IMR-90 (cell line): ENCODE results near the gene TBC1D16. TPM values are rescaled to one million over a fixed set of nuclear protein-coding genes. Genes with fewer than 3 reads are reported as not detected.

Source experiments
- ATAC-seq: fragments of 200-7000 bp; cut with Tn5 transposase; 2 replicates; pipeline ENCODE4 v1.9.1; 2020; ENCODE audit warnings: low read depth, mild to moderate bottlenecking, moderate library complexity
- BruUV-seq: library from RNA; stranded (reverse); fragments of 400-500 nt; replicated peaks from 2 replicates; lab custom pipeline; 2021; lab: Mats Ljungman, UMichigan
- CTCF ChIA-PET: fragments of 300-600 bp; formaldehyde crosslinking; extraction: SDS; loops from one replicate; lab custom pipeline; 2021; ENCODE audit warnings: antibody characterized with exemption; lab: Yijun Ruan, JAX
- POLR2A ChIA-PET: fragments of 300-600 bp; sonication (Branson Sonifier 250); formaldehyde crosslinking; loops from one replicate; lab custom pipeline; 2022; ENCODE audit warnings: antibody characterized with exemption; ENCODE audit not compliant: unreplicated experiment; lab: Charles Lee
- DNase-seq: peaks from one replicate; pipeline ENCODE4 v3.0.0; 2013
- H2AFZ ChIP-seq: replicated peaks from 2 replicates; pipeline ENCODE3; 2013; ENCODE audit warnings: low read length, mild to moderate bottlenecking; ENCODE audit not compliant: poor library complexity
- H2AK5ac ChIP-seq: 2 replicates; pipeline ENCODE4 v1.6.1; 2013; ENCODE audit warnings: low read depth, low read length, inconsistent platforms
- H2AK9ac ChIP-seq: replicated peaks from 2 replicates; pipeline ENCODE3; 2013; ENCODE audit warnings: mild to moderate bottlenecking, low read depth, low read length, moderate library complexity; ENCODE audit not compliant: poor library complexity
- H2BK120ac ChIP-seq: 2 replicates; pipeline ENCODE4 v1.6.1; 2013; ENCODE audit warnings: low read depth, low read length, inconsistent platforms
- H2BK15ac ChIP-seq: 3 replicates; pipeline ENCODE4 v1.6.1; 2013; ENCODE audit warnings: low read depth, low read length, inconsistent platforms
- H2BK20ac ChIP-seq: 2 replicates; pipeline ENCODE4 v1.6.1; 2013; ENCODE audit warnings: low read depth, mild to moderate bottlenecking, inconsistent platforms, low read length, moderate library complexity
- H2BK5ac ChIP-seq: 2 replicates; pipeline ENCODE4 v1.6.1; 2013; ENCODE audit warnings: mild to moderate bottlenecking, low read depth, low read length, inconsistent platforms; ENCODE audit not compliant: poor library complexity, severe bottlenecking
- H3K14ac ChIP-seq: replicated peaks from 2 replicates; pipeline ENCODE4 v1.6.1; 2013; ENCODE audit warnings: low read depth, low read length, inconsistent platforms
- H3K18ac ChIP-seq: 2 replicates; pipeline ENCODE4 v1.6.1; 2013; ENCODE audit warnings: low read depth, low read length, control low read depth
- H3K23ac ChIP-seq: 2 replicates; pipeline ENCODE4 v1.6.1; 2013; ENCODE audit warnings: low read depth, low read length, inconsistent platforms
- H3K27ac ChIP-seq: 2 replicates; pipeline ENCODE4 v1.5.1; 2013; ENCODE audit warnings: mild to moderate bottlenecking, control low read depth, low read length; ENCODE audit not compliant: insufficient read depth
- H3K27me3 ChIP-seq: 2 replicates; pipeline ENCODE4 v1.6.1; 2013; ENCODE audit warnings: low read length; ENCODE audit not compliant: control insufficient read depth, insufficient read depth
- H3K36me3 ChIP-seq: 2 replicates; pipeline ENCODE4 v1.6.1; 2013; ENCODE audit warnings: low read length, mixed read lengths; ENCODE audit not compliant: control insufficient read depth, insufficient read depth
- H3K4ac ChIP-seq: 2 replicates; pipeline ENCODE4 v1.6.1; 2013; ENCODE audit warnings: low read depth, low read length, inconsistent platforms
- H3K4me1 ChIP-seq: 2 replicates; pipeline ENCODE4 v1.6.1; 2013; ENCODE audit warnings: low read length, mixed read lengths; ENCODE audit not compliant: control insufficient read depth, insufficient read depth
- H3K4me2 ChIP-seq: 2 replicates; pipeline ENCODE4 v1.6.1; 2013; ENCODE audit warnings: low read depth, mild to moderate bottlenecking, control low read depth, low read length, moderate library complexity
- H3K4me3 ChIP-seq: 2 replicates; pipeline ENCODE4 v1.5.1; 2013; ENCODE audit warnings: low read depth, mild to moderate bottlenecking, control low read depth, low read length, moderate library complexity; ENCODE audit not compliant: insufficient read depth
- H3K56ac ChIP-seq: 2 replicates; pipeline ENCODE4 v1.6.1; 2013; ENCODE audit warnings: low read length, inconsistent platforms; ENCODE audit not compliant: insufficient read depth; ENCODE audit errors: extremely low read depth
- H3K79me1 ChIP-seq, 2 experiments: 2 replicates each; pipeline ENCODE4 v1.6.1; 2013; ENCODE audit warnings: low read length in 2 of 2, inconsistent platforms in 1 of 2, low read depth in 1 of 2
- H3K9ac ChIP-seq: 2 replicates; pipeline ENCODE4 v1.6.1; 2013; ENCODE audit warnings: low read depth, low read length, control low read depth
- H3K9me1 ChIP-seq: 2 replicates; pipeline ENCODE4 v1.6.1; 2013; ENCODE audit warnings: low read length, inconsistent platforms; ENCODE audit not compliant: insufficient read depth
- H3K9me3 ChIP-seq: 2 replicates; pipeline ENCODE4 v1.6.1; 2013; ENCODE audit warnings: low read length; ENCODE audit not compliant: control insufficient read depth, insufficient read depth
- H4K20me1 ChIP-seq: 2 replicates; pipeline ENCODE4 v1.6.1; 2013; ENCODE audit warnings: low read length, inconsistent platforms; ENCODE audit not compliant: insufficient read depth
- H4K5ac ChIP-seq: 2 replicates; pipeline ENCODE4 v1.6.1; 2013; ENCODE audit warnings: mild to moderate bottlenecking, low read depth, low read length, control low read depth
- H4K8ac ChIP-seq, 2 experiments: 2 replicates each; pipeline ENCODE4 v1.6.1; 2013; ENCODE audit warnings: low read depth in 2 of 2, low read length in 2 of 2, control low read depth in 1 of 2, inconsistent platforms in 1 of 2
- H4K91ac ChIP-seq: 2 replicates; pipeline ENCODE4 v1.6.1; 2013; ENCODE audit warnings: low read depth, low read length, inconsistent platforms; ENCODE audit not compliant: insufficient read depth
- FOS ChIP-seq: fragments of 150-350 bp; IDR thresholded peaks from 2 replicates; pipeline ENCODE4 v1.6.1; 2016; ENCODE audit warnings: low read depth, low read length
- MXI1 ChIP-seq: IDR thresholded peaks from 2 replicates; pipeline ENCODE4 v1.6.1; 2012; ENCODE audit warnings: low read depth, mild to moderate bottlenecking, low read length, moderate library complexity, borderline replicate concordance
- WGBS, 2 experiments: methylation state at CpG; one replicate each; pipeline versions ENCODE4 v1.1.5 to v1.1.7; 2013; ENCODE audit warnings: missing lambda C conversion rate in 2 of 2; ENCODE audit not compliant: insufficient read length in 1 of 2; ENCODE audit errors: extremely low coverage in 2 of 2; 5-methylcytosine and 5-hydroxymethylcytosine counted together
- dilution Hi-C: fragments of 300-500 bp; cut with HindIII; formaldehyde crosslinking; loops from one replicate; pipeline ENCODE4 v1.14.3; 2018; ENCODE audit warnings: low sequenced_read_pairs; ENCODE audit not compliant: unreplicated experiment
- in situ Hi-C: fragments of 300-500 bp; cut with MboI; formaldehyde crosslinking; loops from 3 replicates; pipeline ENCODE4 v1.14.3; 2019; ENCODE audit warnings: low sequenced_read_pairs, inconsistent platforms, mixed read lengths
- intact Hi-C: fragments of 100-400 bp; cut with micrococcal nuclease; formaldehyde crosslinking; loops from 2 replicates; pipeline ENCODE4 v1.10.0; 2022
- polyA plus RNA-seq, 3 experiments: library from polyadenylated mRNA; depleted of rRNA; stranded (reverse); fragments of >200 nt; gene quantifications; 2 replicates each; pipeline ENCODE4 v1.2.3, GENCODE V29; 2012; ENCODE audit warnings: low replicate concordance in 1 of 3
- total RNA-seq: library from RNA; depleted of rRNA; stranded (reverse); fragments of >200 nt; gene quantifications from 2 replicates; pipeline ENCODE4 v1.2.3, GENCODE V29; 2012

TBC1D16 gene
- total and polyA plus RNA-seq, 2 of the 4 experiments (the other 2 are of a cell fraction): 10.1 to 16.7 TPM

GRCh38 chr17:79927688-79928501, 107.8 kb downstream of the TBC1D16 start:
- no TSS peak for BruUV-seq
- H2AK9ac ChIP-seq: no peak overlapping the region

More at GRCh38 chr17:79927688-79928501, 107.8 kb downstream of the TBC1D16 start:
- ChIA-PET CTCF (interaction anchor here (0.5 kb wide), 1 partner anchor 162 kb away, joined by 6 read pairs; no protein-coding TSS in a partner anchor), POLR2A (no interaction called here)
- peaks cover 51% of the 10 kb centered on the region for H3K27me3 ChIP-seq
- H3K9ac ChIP-seq: no peak overlapping the region
- no peak for ATAC-seq
- H2AFZ ChIP-seq: no peak overlapping the region
- no peak for TF ChIP-seq FOS
- TF ChIP-seq MXI1: no peak
- H3K4me3 ChIP-seq: no peak overlapping the region
- H2BK5ac ChIP-seq: no peak overlapping the region
- no peak overlapping the region for H3K4ac ChIP-seq
- H3K27ac ChIP-seq: no peak overlapping the region
- no peak overlapping the region for H3K14ac ChIP-seq
- no peaks in the 10 kb centered on the region for H3K9me1 ChIP-seq
- no peak overlapping the region for H4K5ac ChIP-seq
- H4K91ac ChIP-seq: no peak overlapping the region
- no peak overlapping the region for H2BK15ac ChIP-seq
- no peaks in the 10 kb centered on the region for H4K20me1 ChIP-seq
- H2BK120ac ChIP-seq: no peak overlapping the region
- dilution Hi-C loops (no loop called here), in situ Hi-C loops (no loop called here), intact Hi-C loops (no loop called here)
- no peaks in the 10 kb centered on the region for H3K36me3 ChIP-seq
- no peak overlapping the region for H3K56ac ChIP-seq
- H3K23ac ChIP-seq: no peak overlapping the region
- no peak overlapping the region for H3K18ac ChIP-seq
- DNase-seq: no peak
- no peak overlapping the region for H3K4me2 ChIP-seq
- H3K4me1 ChIP-seq: no peaks in the 10 kb centered on the region
- no peak overlapping the region for H2BK20ac ChIP-seq
- no peaks in the 10 kb centered on the region for H3K79me1 ChIP-seq
- no peaks in the 10 kb centered on the region for H3K9me3 ChIP-seq
- H4K8ac ChIP-seq: no peak overlapping the region
- WGBS, 2 experiments: 70% methylated on average over 2 of the region's 13 CpGs; no CpG with 5 or more reads in 1 of the 2 experiments
- no peak overlapping the region for H2AK5ac ChIP-seq
